Amniotic epithelial cell (primary cell): ENCODE measurements around the gene OGFOD2.
A peak's percentile ranks its signal among the peaks of the same experiment; 100 is the strongest.

ENCODE experiments used
- DNase-seq: peaks from one replicate; pipeline ENCODE4 v3.0.0-alpha.2; 2010; ENCODE audit warnings: low read depth

The OGFOD2 gene

DNA sequence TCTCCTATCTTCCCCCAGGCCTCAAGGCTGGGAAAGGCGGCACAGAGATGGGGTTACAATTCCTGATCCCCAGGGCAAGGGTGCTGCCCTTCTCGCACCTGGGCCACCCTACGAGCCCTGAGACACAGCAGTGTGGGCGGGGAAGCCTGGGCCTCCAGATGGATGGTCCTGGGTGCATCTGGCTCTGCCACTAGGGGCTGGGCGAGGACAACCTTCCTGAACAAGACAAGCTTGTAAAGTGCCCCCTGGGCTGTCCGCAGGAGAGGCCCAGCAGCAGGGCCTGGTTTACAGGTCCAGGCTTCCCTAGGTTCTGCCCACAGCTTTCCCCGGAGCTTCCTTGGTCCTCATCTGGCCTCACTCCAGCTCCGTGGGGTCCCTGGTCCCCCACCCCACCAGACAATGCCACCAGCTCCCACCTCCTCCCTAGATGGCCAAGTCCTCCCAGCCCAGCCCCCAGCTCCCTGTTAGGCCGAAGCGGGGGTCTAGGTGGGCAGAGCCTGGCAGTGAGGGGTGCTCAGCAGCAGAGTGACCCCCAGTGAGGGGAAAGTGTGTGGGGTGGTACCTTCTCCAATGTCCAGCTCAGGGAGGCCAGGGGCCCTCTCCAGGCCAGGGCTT is 14.3 kb downstream of the OGFOD2 start:
- DNase-seq: no peak

DNA sequence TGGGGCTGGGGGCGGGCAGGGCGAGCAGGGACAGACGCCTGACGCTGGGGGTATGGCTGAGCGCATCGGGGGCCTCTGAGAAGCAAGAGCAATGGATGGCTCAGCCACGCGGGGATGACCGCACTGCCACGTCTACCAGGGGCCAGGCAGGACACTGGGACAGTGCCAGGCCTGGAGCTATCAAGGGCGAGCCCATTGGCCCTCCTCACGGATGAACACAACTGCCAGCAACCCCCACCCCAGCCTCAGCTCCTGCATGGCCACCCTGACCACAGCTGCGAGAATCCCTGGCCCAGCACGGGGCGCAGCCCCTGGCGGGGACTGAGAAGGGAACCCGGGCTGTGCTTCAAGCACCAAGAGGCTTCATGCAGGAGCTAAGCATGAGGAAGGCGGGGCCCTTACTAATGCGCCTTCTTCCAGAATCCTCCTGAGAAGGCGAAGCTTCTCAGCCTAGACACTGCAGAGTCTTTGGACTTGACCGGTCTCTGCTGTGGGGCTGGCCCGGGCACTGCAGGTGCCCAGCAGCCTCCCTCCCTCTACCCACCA is 14.9 kb downstream of the OGFOD2 start:
- DNase-seq: no peak

DNA sequence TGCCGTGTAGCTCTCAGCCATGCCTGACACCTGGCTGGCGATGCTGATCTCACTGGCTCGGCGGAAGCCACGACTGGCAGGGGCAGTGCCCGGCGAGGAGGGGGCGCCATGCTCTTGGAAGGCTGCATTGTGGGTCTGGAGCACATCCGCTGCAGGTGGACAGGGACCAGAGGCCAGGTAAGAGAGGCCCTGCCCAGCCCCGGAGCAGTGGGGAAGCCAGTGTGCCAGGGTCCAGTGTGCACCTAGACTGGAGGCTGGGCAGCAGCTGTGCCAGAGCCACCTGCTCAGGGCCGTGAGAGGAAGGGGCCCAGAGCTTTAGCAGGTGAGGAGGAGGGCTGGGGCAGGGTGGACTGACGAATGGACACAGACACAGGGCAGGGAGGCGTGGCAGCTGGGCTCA is 15.5 kb downstream of the OGFOD2 start:
- no peak for DNase-seq

DNA sequence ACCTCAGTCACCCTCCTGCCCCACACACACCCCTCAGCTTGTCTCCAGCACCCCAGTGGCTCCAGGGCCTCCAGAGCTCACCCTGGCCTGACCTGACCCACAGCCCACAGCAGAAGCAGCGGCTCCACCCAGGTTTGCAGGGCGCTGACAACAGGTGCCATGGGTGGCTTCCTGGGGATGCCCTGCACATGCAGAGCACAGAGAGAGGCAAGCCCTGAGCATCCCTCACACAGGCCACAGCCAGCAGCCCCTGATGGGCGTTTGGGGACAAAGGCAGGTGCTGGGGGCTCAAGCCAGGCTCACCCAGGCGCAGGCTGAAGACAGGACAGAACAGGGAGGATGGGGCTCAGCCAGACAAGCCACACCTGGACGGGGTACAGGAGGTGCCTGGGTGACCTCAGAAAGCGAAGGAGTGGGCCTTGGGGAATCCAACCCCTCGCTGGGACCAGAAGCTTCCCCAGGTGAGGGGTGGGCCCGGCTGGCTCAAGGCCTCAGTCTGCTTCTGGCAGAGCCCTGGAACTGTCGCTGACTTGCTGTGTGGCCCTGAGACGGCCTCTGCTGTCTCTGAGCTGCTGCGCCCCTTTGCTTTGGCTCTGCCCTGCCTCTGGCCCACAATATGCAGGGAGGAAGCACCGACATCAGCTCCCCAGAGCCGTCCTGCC is 16.0 kb downstream of the OGFOD2 start:
- DNase-seq: no peak

DNA sequence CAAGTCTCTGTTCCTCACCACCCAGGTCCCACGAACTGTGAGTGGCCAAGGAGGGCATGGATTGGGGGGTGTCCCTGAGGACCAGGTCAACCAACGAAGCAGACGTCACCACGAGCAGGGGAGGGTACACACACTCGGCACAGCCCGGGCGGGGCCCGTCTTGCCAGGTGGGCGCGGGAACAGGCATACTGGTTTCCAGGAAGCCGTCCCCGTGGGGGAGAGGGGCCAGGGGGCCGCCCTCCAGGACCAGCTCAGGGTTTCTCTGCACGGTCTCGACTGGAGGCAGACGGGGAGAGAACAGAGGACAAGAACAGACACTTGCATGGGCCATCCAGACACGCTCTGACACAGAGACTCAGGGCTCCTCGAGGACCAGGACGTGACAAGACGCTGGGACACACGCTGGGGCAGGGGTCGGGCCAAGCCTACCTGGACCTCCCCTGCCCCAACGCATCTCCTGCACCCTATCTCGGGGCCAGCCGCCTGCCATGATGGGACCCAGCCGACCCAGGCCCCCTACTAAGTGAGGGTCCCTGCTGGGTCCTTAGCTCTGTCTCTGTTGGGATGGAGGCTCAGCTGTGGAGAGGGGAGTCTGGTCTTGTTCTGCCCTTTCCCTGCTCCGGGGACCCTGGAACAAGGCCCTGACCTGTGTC is 16.7 kb downstream of the OGFOD2 start:
- DNase-seq: no peak

DNA sequence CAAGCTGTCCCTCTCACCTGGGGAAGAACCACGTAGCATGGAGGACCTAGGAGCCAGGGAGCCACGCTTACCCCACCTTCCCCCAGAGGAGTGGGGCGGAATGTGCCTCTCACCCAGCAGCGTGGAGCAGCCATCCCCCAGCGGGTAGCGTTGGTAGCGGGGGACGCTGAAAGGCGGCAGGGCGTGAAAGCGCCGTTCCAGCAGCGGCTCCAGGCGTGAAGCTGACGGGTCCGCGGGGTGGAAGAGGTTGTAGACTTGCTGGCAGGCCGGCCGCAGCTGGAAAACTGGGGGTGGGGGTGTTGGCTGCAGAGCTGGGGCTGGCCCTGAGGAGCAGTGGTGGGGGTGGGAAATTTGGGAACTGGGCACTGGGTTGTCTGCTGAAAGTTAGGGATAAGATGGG is 17.3 kb downstream of the OGFOD2 start:
- no peak for DNase-seq

DNA sequence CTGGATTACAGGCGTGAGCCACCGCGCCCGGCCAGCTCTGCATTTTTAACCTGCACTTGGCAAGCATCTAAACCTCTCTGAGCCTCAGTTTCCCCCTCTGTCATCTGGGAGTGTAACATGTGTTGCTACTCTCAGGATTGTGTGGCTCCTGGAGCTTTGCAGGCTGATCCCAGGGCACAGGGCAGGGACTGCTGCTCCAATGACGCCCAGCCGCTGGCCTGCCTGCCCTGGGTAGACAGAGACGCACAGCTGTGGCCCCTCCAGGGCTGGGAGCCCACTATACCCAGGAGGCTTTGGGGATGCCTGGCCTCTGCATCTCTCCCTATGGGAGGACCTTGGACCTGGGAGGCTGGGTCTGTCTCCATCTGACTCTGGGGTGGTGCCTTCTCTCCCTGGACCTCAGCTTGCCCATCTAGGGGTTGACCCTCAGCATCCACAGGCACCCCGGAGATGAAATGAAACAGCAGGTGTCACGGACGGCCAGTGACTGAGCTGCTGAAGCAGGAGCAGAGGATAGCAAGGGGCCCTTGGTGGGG is 19.2 kb downstream of the OGFOD2 start:
- no peak for DNase-seq

DNA sequence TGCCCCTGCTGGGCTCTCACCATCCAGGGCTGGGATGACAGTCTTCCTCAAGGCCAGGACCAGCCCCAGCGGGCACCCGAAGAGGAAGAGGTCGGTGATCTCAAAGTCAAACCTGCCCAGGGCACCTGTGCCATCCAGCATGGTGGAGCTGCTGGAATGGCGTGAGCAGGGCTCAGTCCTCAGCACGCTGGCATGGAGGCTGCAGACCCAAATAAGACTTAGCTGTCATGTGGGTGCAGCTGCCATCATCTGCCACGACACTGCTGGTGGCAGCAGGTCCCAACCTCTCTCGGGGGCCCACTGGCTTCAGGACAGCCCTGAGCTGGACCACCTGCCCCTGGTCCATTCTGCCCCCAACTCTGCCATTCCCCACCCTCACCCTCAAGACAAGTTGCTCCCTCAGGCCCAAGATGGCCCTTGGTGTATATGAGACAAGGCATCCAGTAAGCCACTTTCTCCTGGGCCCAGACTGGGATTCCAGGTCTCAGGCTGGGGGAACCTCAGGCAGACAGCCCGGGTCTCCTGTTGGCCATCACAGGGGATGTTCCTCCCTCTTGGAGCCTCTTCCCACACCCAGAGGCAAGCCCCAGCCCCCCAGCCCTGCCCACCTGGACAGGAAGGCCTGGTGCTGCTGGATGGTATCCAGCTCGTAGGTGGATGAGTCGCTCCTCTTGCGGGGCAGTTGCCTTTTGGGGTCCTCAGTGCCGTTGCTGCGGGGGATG is 19.9 kb downstream of the OGFOD2 start:
- DNase-seq: no peak

DNA sequence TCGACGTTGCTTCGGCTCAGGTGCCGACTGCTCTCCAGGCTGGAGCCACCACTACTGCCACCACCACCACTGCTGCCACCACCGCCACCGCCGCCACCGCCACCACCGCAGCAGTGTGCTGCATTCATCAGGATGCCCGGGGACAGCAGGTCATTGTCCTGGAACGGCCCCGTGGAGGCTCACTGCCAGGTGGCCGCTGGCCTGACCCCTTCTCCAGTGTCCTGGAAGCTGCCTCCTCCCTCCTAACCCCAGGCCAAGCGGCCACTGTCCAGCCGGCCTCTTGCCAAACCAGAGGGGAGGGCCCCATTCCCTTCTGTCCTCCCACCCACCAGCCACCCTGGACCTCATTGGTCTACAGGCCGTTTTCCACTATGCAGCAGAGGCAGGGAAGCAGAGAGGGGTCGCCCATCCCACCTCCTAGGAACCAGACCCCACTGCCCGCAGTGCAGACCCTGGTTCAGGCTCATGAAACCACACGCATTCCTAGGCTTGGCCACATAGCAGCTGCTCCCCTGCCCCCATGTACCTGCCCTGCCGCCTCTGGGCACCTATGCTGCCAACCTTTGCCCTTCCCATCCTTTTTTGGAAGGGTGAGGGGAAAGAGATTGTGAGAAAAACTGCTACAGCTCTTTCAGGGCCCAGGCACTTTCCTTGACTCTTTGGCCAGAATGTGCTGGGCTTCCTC is 20.6 kb downstream of the OGFOD2 start:
- no peak for DNase-seq

DNA sequence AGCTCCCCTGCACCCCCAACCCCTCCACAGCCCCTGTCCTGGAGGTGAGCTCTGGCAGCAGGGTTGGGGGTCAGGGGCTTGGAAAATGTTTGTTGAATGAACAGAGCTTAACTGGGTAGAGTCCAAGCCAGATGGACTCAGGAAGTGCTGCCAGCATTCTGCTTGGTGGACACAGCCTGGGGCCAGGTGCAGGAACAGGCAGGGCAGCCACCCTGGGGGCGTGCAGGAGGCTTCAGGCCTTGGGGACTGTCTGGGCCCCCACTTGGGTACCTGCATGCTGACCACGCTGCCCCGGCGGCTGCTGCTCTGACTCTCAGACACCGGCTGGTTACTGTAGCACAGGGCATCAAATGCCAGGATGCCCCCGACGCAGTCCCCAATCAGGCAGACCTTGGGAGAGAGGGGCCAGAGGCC is 21.2 kb downstream of the OGFOD2 start:
- no peak for DNase-seq

DNA sequence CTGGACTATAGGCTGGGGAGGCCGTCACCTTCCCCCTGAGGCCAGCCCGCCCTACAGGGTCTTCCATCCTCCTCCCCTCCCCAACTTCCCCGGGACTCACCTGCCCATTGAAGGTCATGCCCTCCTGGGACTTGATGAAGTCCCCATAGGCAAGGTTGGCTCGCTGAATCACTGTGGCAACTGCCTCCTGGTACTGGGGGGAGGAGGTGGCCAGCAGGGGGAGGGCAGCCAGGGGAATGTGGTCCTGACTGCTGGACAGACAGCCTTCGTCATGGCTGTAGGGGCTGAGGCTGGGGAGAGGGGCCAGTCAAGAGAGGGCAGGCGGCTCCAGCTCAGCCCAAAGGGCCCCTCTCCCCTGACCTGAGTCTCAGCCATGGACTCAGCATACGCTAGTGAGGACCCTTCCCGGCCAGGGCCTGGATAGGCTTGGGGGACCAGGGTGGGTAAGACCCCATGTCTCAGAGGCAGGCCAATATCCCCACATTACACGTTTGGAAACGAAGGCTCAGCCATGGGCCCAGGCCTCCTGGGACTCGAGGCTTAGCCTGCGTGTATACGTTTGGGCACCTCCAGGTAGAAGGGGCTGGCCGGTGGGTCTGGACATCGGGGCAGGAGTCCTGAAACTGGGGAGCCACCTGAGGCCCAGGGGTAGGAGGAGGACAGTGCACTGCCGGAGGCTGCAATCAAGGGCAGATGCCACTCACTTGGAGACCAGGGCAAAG is 21.7 kb downstream of the OGFOD2 start:
- DNase-seq: no peak

DNA sequence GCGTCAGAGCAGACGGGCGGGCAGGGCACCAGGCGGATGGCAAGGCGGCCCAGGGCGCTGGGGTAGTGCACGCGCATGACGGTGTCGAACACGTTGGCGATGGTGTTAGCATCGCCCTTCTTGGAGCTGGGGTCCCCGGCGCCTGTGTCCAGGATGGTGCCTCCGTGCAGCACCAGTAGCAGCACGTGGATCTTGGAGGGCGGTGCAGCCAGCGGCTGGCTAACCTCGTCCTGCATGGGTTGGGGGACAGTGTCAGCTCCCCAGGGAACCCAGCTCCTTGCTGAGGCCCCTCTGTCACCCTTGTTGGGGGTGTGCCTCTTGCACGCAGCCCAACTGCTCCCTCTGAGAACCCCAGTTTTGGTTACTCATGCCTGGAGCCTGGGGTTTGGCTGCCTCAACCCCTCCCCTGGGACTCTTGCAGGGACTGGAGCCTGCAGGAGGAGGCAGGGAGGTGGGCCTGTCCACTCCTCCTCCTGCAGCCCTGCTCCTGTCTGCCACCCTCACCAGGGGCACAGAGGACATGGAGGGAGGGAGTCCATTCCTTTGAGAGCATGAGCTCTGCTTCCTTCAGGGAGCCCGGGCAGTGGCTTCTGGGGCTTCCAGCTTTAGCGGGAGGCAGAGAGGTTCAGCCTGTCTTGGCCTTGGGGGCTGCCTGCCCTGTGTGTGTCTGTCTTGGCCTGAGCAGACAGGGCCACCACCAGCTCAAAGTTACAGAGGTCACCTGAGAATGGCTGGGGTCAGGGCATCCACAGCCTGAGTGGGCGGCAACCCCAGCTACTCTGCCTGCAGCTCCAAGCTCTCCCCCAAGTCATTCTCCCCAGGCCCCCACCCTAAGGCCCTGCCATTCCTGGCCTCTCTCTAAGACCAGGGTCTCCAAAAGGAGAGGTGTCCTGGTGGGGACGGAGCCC is 22.6 kb downstream of the OGFOD2 start:
- DNase-seq: no peak

DNA sequence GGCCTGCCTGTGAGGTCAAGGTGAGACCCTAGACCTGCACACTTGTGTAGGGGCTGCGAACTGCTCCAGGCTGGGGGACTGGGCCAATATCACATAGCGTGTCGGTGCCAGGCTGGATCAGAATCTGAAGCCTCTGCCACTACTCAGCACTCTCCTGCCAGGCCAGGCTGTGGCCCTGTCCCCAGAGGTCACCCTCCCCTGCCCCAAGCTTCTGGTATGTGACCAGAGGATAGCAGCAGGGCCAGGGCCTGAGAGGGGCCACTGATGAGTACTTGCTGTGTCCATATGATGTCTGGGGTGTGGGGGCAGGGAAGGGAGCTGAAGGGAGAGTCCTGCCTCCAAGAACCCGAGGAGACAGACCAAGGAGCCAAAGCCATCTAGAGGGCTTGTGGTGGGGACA is 23.3 kb downstream of the OGFOD2 start:
- no peak for DNase-seq

DNA sequence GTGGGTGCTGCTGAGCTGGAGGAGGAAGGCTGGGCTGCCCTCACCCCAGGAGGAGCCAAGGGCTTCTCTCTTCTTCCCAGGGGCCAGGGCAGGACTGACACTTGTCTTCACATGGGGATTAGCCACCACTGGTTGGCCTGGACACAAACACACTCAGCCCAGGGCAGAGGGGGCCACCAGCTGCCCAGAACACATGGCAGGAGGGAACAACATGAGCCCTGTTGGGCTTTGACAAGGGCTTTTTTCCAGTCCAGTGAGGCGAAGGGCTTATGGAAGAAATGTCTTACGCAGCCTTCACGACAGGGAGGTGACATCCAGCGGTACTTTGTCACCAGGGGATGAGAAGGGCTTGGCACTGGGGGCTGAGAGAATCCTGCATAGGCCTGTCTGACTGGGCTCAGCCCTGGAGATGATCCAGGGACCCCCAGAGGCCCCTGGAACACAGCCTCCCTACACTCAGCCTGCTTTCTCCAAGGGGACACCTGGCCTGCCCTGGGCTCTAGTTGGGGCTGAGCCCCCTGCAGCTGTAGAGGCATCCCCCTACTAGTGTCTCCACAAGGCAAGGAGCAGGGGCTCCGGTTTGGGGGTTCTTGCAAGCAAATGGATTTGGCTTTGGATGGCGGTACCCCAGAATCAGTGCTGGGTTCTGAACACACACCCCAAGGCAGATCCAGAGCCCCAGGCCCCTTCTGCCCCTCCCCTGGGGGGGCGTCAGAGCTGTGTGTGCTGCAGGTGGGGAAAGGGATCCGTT is 24.3 kb downstream of the OGFOD2 start:
- DNase-seq: no peak

DNA sequence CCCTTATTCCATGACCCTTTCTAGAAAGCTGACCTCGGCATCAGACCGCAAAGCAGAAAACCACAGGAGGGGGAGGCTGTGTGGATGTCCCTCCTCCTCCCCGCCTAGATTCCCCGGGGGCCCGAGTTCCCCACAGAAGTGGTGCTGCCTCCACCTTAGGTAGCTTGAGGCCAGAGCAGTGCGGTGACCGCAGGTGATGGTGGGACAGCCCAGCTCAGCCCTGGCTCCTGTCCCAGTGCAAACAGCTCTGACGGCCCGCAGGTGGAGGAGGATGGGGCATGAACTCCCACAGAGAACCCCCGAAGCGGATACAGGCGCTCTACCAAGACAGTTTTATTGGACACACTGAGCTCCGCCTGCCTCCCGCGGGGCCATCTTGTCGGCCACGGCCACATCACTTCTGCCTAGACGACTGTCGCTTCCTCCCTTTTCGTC is 25.0 kb downstream of the OGFOD2 start:
- DNase-seq: peak; percentile 11

DNA sequence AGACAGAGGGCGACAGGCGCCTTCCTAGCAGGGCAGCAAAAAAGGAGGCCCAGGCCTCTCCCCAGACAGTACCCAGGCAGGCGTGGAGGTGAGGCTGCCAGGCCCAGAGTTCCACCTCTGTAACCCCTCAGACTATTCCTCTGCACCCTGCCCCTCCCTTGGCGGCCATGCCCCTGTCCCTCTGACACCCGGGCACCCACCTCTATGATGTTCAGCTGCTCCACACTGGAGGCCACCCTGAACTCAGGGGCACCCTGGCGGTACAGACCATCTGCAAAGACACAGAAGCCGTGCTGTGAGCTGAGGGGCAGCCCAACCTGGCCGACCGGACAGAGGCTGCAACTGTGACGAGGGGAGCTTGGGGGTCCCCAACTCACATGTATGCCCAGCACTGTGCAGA is 25.5 kb downstream of the OGFOD2 start:
- no peak for DNase-seq

DNA sequence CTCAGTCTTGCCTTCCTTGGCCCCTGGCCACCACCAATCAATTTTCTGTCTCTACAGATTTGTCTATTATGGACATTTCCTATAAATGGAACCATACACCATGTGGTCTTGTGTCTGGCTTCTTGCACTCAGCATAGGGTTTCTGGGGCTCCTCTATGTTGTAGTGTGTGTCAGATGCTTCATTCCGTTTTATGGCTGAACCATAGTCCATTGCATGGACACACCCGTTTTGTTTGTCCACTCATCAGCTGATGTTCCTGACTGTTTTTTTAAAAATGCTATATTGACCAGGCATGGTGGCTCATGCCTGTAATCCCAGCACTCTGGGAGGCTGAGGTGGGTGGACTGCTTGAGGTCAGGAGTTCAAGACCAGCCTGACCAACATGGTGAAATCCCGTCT is 26.4 kb downstream of the OGFOD2 start:
- DNase-seq: no peak

DNA sequence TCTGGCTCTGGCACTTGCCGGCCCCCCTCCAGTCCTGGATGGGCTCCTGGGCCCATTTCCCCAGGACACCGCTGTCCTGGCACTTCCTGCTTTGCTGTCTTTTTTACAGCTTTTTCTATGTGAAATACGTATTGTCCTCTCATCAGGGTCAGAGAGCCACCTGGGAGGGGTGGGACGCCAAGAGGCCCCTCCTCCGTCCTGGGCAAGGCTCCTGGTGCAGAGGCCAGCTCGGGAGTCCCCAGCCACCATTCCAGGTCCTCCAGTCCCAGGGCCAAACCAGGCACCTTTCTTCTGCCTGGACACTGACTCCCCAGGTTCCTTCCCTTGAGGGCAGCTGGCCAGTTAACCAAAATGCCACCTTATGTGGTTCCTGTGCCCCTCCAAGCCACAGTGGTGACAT is 28.2 kb downstream of the OGFOD2 start:
- DNase-seq: no peak

DNA sequence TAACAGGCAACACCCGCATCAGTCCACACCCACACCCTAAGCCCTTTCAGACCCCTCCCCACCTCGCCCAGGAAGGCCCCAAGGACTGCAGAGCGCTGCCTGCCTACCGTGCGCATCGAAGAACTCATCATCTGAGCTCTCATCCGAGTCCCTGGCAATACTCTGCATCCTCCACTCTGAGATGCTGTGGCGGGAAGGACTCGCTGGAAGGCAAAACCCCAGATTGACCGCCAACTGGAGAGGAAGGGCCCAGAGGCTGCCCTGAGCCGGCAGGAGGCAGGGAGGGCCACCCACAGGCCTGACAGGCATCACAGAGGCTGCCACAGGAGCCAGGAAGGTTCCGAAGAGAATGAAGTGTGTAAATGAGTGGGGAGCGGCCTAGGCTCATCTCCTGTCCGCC is 29.2 kb downstream of the OGFOD2 start:
- no peak for DNase-seq
